GM12878 (cell line): ENCODE results near the gene MPST. TPM values are rescaled to one million over a fixed set of nuclear protein-coding genes. Genes with fewer than 3 reads are reported as not detected.

Experiments
- ATAC-seq: fragments of 200-7000 bp; cut with Tn5 transposase; 3 replicates; pipeline ENCODE4 v1.9.1; 2020; ENCODE audit warnings: mild to moderate bottlenecking, moderate library complexity
- BruUV-seq: library from RNA; stranded (reverse); fragments of 400-500 nt; replicated peaks from 2 replicates; lab custom pipeline; 2021; lab: Mats Ljungman, UMichigan
- CTCF ChIA-PET: fragments of 300-600 bp; sonication (Branson Sonifier 250); formaldehyde crosslinking; extraction: SDS; loops from one replicate; lab custom pipeline; 2021; ENCODE audit warnings: inconsistent platforms; lab: Yijun Ruan, JAX
- POLR2A ChIA-PET: fragments of 350-600 bp; formaldehyde crosslinking; extraction: SDS; loops from one replicate; lab custom pipeline; 2021; ENCODE audit warnings: inconsistent platforms; lab: Charles Lee
- RAD21 ChIA-PET: fragments of 300-600 bp; sonication (Branson Sonifier 250); formaldehyde crosslinking; loops from one replicate; lab custom pipeline; 2023; ENCODE audit warnings: antibody characterized with exemption; ENCODE audit not compliant: unreplicated experiment; lab: Charles Lee
- SMC1A ChIA-PET: fragments of 300-600 bp; sonication (Branson Sonifier 250); formaldehyde crosslinking; loops from one replicate; lab custom pipeline; 2023; ENCODE audit not compliant: unreplicated experiment, uncharacterized antibody; lab: Charles Lee
- DNase-seq: peaks from one replicate; pipeline ENCODE4 v3.0.0-alpha.2; 2011; ENCODE audit warnings: low read depth, low spot score
- FAIRE-seq: peaks from 3 replicates; lab custom pipeline; 2011; peaks lifted over from hg19 to GRCh38; lab: Jason Lieb, UNC
- H2AFZ ChIP-seq: 2 replicates; pipeline ENCODE4 v1.6.0; 2011; ENCODE audit warnings: low read depth, low read length, control low read depth; ENCODE audit not compliant: control insufficient read depth
- H3K27ac ChIP-seq: 2 replicates; pipeline ENCODE4 v1.5.1; 2011; ENCODE audit warnings: control low read depth; ENCODE audit not compliant: control insufficient read depth, insufficient read depth
- H3K27me3 ChIP-seq, 2 experiments: replicated peaks in 1 of 2; 2 replicates each; pipeline versions ENCODE4 v1.6.0 to v1.6.1; 2011; ENCODE audit warnings: low read length in 1 of 2; ENCODE audit not compliant: control insufficient read depth in 2 of 2, insufficient read depth in 2 of 2
- H3K36me3 ChIP-seq, 2 experiments: 2 replicates each; pipeline ENCODE4 v1.5.1; 2011; ENCODE audit warnings: low read length in 1 of 2; ENCODE audit not compliant: control insufficient read depth in 2 of 2, insufficient read depth in 2 of 2
- H3K4me1 ChIP-seq: 2 replicates; pipeline ENCODE4 v1.6.1; 2011; ENCODE audit warnings: mild to moderate bottlenecking, low read length, moderate library complexity, mixed read lengths; ENCODE audit not compliant: control insufficient read depth, insufficient read depth
- H3K4me2 ChIP-seq: 2 replicates; pipeline ENCODE4 v1.6.0; 2011; ENCODE audit warnings: control low read depth; ENCODE audit not compliant: control insufficient read depth, insufficient read depth
- H3K4me3 ChIP-seq: fragments of 200-600 bp; sonication (generic); 2 replicates; pipeline ENCODE4 v1.5.1; 2016
- H3K79me2 ChIP-seq: 2 replicates; pipeline ENCODE4 v1.6.0; 2011; ENCODE audit warnings: low read length; ENCODE audit not compliant: control insufficient read depth, insufficient read depth
- H3K9ac ChIP-seq: 2 replicates; pipeline ENCODE4 v1.8.0; 2011; ENCODE audit warnings: low read length, control low read depth, mixed read lengths; ENCODE audit not compliant: control insufficient read depth, insufficient read depth
- H3K9me3 ChIP-seq: replicated peaks from 3 replicates; pipeline ENCODE4 v1.5.1; 2011; ENCODE audit warnings: mild to moderate bottlenecking, low read length; ENCODE audit not compliant: control insufficient read depth, insufficient read depth
- H4K20me1 ChIP-seq: 2 replicates; pipeline ENCODE4 v1.6.0; 2011; ENCODE audit not compliant: control insufficient read depth, insufficient read depth
- CEBPB ChIP-seq, 2 experiments: fragments of 150-350 bp in 1 of 2; IDR thresholded peaks; 2 replicates each; pipeline ENCODE4 v1.6.1; 2012 to 2014; ENCODE audit warnings: low read depth in 2 of 2, low read length in 2 of 2, borderline replicate concordance in 1 of 2, inconsistent platforms in 1 of 2
- CHD4 ChIP-seq: fragments of 200-600 bp; sonication (generic); IDR thresholded peaks from 2 replicates; pipeline ENCODE4 v1.6.1; 2016; ENCODE audit warnings: mild to moderate bottlenecking
- E4F1 ChIP-seq: fragments of 450-650 bp; IDR thresholded peaks from 2 replicates; pipeline ENCODE4 v1.6.1; 2018; ENCODE audit warnings: borderline replicate concordance, mild to moderate bottlenecking; ENCODE audit not compliant: partially characterized antibody
- GABPA ChIP-seq: IDR thresholded peaks from 2 replicates; pipeline ENCODE4 v1.6.1; 2014; ENCODE audit warnings: antibody characterized with exemption, low read depth, mild to moderate bottlenecking, inconsistent platforms
- KAT2A ChIP-seq: conservative IDR thresholded peaks from 2 replicates; pipeline ENCODE4 v1.6.1; 2011; ENCODE audit warnings: low read depth, low read length; ENCODE audit not compliant: control insufficient read depth
- MLLT1 ChIP-seq: fragments of 450-650 bp; IDR thresholded peaks from 2 replicates; pipeline ENCODE4 v1.6.1; 2016; ENCODE audit warnings: mild to moderate bottlenecking
- NKRF ChIP-seq: fragments of 450-650 bp; conservative IDR thresholded peaks from 2 replicates; pipeline ENCODE4 v1.6.1; 2017; ENCODE audit warnings: mild to moderate bottlenecking, moderate library complexity
- NR2C1 ChIP-seq: fragments of 450-650 bp; IDR thresholded peaks from 2 replicates; pipeline ENCODE4 v1.6.1; 2017; ENCODE audit warnings: antibody characterized with exemption, mild to moderate bottlenecking, moderate library complexity
- POLR2AphosphoS2 ChIP-seq: IDR thresholded peaks from 2 replicates; pipeline ENCODE4 v1.6.1; 2011; ENCODE audit warnings: low read depth, mild to moderate bottlenecking, low read length, improper control_type of control experiment, moderate library complexity
- SREBF2 ChIP-seq: IDR thresholded peaks from 2 replicates; pipeline ENCODE4 v1.6.1; 2012; ENCODE audit warnings: mild to moderate bottlenecking, low read length
- ZNF24 ChIP-seq: fragments of 450-650 bp; IDR thresholded peaks from 2 replicates; pipeline ENCODE4 v1.6.1; 2017; ENCODE audit warnings: antibody characterized with exemption, mild to moderate bottlenecking
- ZNF622 ChIP-seq: fragments of 450-650 bp; IDR thresholded peaks from 2 replicates; pipeline ENCODE4 v1.6.1; 2017; ENCODE audit warnings: mild to moderate bottlenecking, inconsistent platforms
- WGBS: methylation state at CpG from one replicate; pipeline ENCODE4 v1.1.6; 2016; ENCODE audit warnings: low lambda C conversion rate; ENCODE audit not compliant: insufficient replicate concordance, insufficient coverage; ENCODE audit errors: missing lambda C conversion rate; 5-methylcytosine and 5-hydroxymethylcytosine counted together
- in situ Hi-C: fragments of 300-500 bp; cut with MboI; formaldehyde crosslinking; loops from 9 replicates; pipeline ENCODE4 v1.14.3; 2018; ENCODE audit warnings: mixed read lengths
- intact Hi-C: fragments of 100-400 bp; cut with micrococcal nuclease; formaldehyde crosslinking; loops from one replicate; pipeline ENCODE4 v1.14.2; 2022; ENCODE audit not compliant: unreplicated experiment
- polyA plus RNA-seq, 11 experiments: library from polyadenylated mRNA; depleted of rRNA in 4 of 11; unstranded in 6 of 11; stranded (reverse) in 5 of 11; fragments of >200 nt; fragmentation: Nextera tagmentation in 4 of 11; fragmentation: Illumina TruSeq in 1 of 11; extraction: Ambion mirVana in 4 of 11; extraction: Trizol in 1 of 11; gene quantifications; 1 replicate in 1 of 11; 2 replicates in 10 of 11; pipeline versions ENCODE4 v1.2.1 to v1.2.3, GENCODE V29; 2011 to 2016; ENCODE audit warnings: inconsistent platforms in 2 of 11, missing spikeins in 2 of 11, low read depth in 1 of 11
- total RNA-seq, 4 experiments: library from RNA; depleted of rRNA in 3 of 4; stranded (reverse); fragments of >200 nt in 3 of 4; fragmentation: Illumina TruSeq in 1 of 4; extraction: Trizol in 1 of 4; gene quantifications; 2 replicates each; pipeline versions ENCODE4 v1.2.1 to v1.2.3, GENCODE V29; 2013 to 2021
- TF ChIP-seq, protein P1 (sequence below): fragments of 450-650 bp; IDR thresholded peaks from 2 replicates; pipeline ENCODE4 v1.6.1; 2017; ENCODE audit warnings: mild to moderate bottlenecking, moderate library complexity

The MPST gene
- total and polyA plus RNA-seq, 10 of the 15 experiments (the other 5 are each of a cell fraction or from before 2014, with no cell fraction given), result 0.95 to 88.7 (median 38.5) TPM

GRCh38 chr22:37000676-37001534 is 18.6 kb upstream of the MPST start:
- H3K27ac ChIP-seq, result no peak overlapping the region
- peaks cover 0 to 5% of the 10 kb centered on the region in 2 experiments; a peak in 2 of 4 replicates for H3K27me3 ChIP-seq
- DNase-seq, result no peak
- RAD21 ChIA-PET, result no interaction called here
- no peaks in the 10 kb centered on the region for H4K20me1 ChIP-seq
- H3K9ac ChIP-seq, result no peak overlapping the region
- intact Hi-C loops (no loop called here), in situ Hi-C loops (no loop called here)
- no peak overlapping the region for H3K4me3 ChIP-seq
- WGBS, result 15% methylated on average over 10 of the region's 11 CpGs
- no peak for ATAC-seq
- H3K4me1 ChIP-seq, result no peaks in the 10 kb centered on the region
- BruUV-seq, result no TSS peak
- CTCF ChIA-PET, result no interaction called here
- no peak for FAIRE-seq
- POLR2A ChIA-PET, result no interaction called here
- no peak overlapping the region for H2AFZ ChIP-seq
- SMC1A ChIA-PET, result no interaction called here
- H3K4me2 ChIP-seq, result no peak overlapping the region
- H3K36me3 ChIP-seq, result no peaks in the 10 kb centered on the region
- no peaks in the 10 kb centered on the region for H3K79me2 ChIP-seq
- H3K9me3 ChIP-seq, result no peaks in the 10 kb centered on the region; the same call in 2 of the 3 replicates
- TF ChIP-seq MLLT1 (no peak), KAT2A (no peak), CHD4 (no peak), E4F1 (no peak), CEBPB (IDR thresholded peaks at IDR 0.05; ENCODE audit: borderline replicate concordance in 1 of 2, low read depth in 2 of 2, low read length in 2 of 2) (no peak), POLR2AphosphoS2 (no peak), ZNF622 (no peak), SREBF2 (no peak), GABPA (no peak), ZNF24 (no peak), NR2C1 (no peak), NKRF (no peak)
- TF ChIP-seq, protein P1, sequence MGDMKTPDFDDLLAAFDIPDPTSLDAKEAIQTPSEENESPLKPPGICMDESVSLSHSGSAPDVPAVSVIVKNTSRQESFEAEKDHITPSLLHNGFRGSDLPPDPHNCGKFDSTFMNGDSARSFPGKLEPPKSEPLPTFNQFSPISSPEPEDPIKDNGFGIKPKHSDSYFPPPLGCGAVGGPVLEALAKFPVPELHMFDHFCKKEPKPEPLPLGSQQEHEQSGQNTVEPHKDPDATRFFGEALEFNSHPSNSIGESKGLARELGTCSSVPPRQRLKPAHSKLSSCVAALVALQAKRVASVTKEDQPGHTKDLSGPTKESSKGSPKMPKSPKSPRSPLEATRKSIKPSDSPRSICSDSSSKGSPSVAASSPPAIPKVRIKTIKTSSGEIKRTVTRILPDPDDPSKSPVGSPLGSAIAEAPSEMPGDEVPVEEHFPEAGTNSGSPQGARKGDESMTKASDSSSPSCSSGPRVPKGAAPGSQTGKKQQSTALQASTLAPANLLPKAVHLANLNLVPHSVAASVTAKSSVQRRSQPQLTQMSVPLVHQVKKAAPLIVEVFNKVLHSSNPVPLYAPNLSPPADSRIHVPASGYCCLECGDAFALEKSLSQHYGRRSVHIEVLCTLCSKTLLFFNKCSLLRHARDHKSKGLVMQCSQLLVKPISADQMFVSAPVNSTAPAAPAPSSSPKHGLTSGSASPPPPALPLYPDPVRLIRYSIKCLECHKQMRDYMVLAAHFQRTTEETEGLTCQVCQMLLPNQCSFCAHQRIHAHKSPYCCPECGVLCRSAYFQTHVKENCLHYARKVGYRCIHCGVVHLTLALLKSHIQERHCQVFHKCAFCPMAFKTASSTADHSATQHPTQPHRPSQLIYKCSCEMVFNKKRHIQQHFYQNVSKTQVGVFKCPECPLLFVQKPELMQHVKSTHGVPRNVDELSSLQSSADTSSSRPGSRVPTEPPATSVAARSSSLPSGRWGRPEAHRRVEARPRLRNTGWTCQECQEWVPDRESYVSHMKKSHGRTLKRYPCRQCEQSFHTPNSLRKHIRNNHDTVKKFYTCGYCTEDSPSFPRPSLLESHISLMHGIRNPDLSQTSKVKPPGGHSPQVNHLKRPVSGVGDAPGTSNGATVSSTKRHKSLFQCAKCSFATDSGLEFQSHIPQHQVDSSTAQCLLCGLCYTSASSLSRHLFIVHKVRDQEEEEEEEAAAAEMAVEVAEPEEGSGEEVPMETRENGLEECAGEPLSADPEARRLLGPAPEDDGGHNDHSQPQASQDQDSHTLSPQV, result no peak
